ENCODE data around the gene DUS1L.

GRCh38 chr17:82055965-82056728 is 9.5 kb downstream of the DUS1L start:
- no peak for TF ChIP-seq CTCF (IDR thresholded peaks at IDR 0.05; ENCODE audit: low read length)
- TF ChIP-seq EZH2phosphoT487 (IDR thresholded peaks at IDR 0.05; ENCODE audit: low read length): no peak
